ENCODE results near the gene LLGL2. TPM values are rescaled to one million over a fixed set of nuclear protein-coding genes. Genes with fewer than 3 reads are reported as not detected.
A peak's percentile ranks its signal among the peaks of the same experiment; 100 is the strongest.

Gene LLGL2
- total RNA-seq, 1 donor from 2014 or later = 3.6 TPM

- intact Hi-C loops (cut with DNase I) = no loop called here
- ATAC-seq (ENCODE audit: poor library complexity) (no peak), DNase-seq (no peak)
Measured at GRCh38 chr17:75539967-75540729, 14.7 kb downstream of the LLGL2 start.

GRCh38 chr17:75540923-75541503 lies 15.5 kb downstream of the LLGL2 start:
- DNase-seq (no peak), ATAC-seq (ENCODE audit: poor library complexity) (no peak)
- intact Hi-C loops (cut with DNase I) = no loop called here

- intact Hi-C loops (cut with DNase I) = no loop called here
- ATAC-seq (ENCODE audit: poor library complexity) (no peak), DNase-seq (no peak)
Measured at GRCh38 chr17:75542229-75542628, 16.7 kb downstream of the LLGL2 start.

DNA sequence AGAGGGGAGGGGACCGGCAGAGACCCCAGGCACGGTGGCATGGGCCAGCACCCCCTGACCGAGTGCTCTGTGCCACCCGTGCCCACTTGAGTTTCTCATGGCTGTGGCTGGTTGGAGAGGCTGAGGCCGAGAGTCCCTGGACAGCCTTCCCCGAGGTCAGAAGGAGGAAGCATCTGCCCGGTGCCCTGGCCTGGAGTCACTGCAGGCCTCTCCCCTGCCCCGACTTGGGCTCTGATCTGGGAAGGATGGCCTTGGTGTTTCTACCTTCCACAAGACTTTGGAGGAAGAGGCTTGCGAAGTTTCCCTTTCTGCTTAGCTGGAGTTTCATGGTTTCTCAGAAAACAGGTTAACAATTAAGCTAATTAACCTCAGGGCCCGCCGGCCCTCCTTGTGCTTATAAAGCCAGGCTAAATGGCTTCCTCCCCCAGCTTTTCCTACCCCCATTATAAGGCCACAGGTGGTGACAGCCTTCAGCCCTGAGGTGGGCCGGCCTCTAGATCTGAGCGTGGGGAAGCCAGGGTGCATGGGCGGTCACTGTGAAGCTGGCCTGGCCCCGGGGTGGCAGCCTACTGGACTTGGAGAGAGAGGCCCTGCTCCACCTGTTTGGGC lies 17.3 kb downstream of the LLGL2 start:
- ATAC-seq (ENCODE audit: poor library complexity) (no peak), DNase-seq (no peak)
- intact Hi-C loops (cut with DNase I) = no loop called here

GRCh38 chr17:75544250-75544649 lies 18.8 kb downstream of the LLGL2 start:
- intact Hi-C loops (cut with DNase I) = no loop called here
- ATAC-seq (ENCODE audit: poor library complexity) (no peak), DNase-seq (no peak)

DNA sequence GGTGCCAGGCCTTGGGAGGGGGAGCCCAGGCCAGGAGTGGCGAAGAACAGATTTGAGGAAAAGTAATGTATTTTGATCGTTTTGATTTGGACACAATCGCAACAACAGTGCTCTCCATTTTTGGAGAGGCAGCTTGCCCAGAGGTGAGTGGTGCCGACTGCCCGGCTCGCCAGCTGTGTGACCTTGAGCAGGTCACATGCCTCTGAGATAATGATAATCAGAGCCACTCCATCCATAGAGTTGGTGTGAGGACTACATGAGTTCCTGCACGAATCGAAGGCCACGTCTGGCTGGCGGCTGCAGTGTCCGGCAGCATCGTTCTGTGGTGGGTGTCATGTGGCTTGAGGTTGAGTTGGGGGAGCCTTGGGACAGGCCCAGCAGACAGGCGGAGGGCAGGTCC lies 20.7 kb downstream of the LLGL2 start:
- intact Hi-C loops (cut with DNase I) = no loop called here
- DNase-seq = no peak
- no peak for ATAC-seq (ENCODE audit: poor library complexity)

GRCh38 chr17:75547091-75547490 lies 21.6 kb downstream of the LLGL2 start:
- ATAC-seq (ENCODE audit: poor library complexity) (no peak), DNase-seq (no peak)
- intact Hi-C loops (cut with DNase I) = no loop called here

GRCh38 chr17:75548813-75549212 lies 23.3 kb downstream of the LLGL2 start:
- DNase-seq (no peak), ATAC-seq (ENCODE audit: poor library complexity) (no peak)
- intact Hi-C loops (cut with DNase I) = no loop called here

GRCh38 chr17:75549246-75550138 lies 24.0 kb downstream of the LLGL2 start:
- no peak for DNase-seq
- peak; percentile 69 for ATAC-seq (ENCODE audit: poor library complexity)
- intact Hi-C loops (cut with DNase I) = no loop called here

GRCh38 chr17:75550139-75550465 lies 24.6 kb downstream of the LLGL2 start:
- no peak for DNase-seq
- intact Hi-C loops (cut with DNase I) = no loop called here
- ATAC-seq (ENCODE audit: poor library complexity) = no peak

- DNase-seq (no peak), ATAC-seq (ENCODE audit: poor library complexity) (no peak)
- intact Hi-C loops (cut with DNase I) = no loop called here
Measured at GRCh38 chr17:75551266-75551665, 25.8 kb downstream of the LLGL2 start.

DNA sequence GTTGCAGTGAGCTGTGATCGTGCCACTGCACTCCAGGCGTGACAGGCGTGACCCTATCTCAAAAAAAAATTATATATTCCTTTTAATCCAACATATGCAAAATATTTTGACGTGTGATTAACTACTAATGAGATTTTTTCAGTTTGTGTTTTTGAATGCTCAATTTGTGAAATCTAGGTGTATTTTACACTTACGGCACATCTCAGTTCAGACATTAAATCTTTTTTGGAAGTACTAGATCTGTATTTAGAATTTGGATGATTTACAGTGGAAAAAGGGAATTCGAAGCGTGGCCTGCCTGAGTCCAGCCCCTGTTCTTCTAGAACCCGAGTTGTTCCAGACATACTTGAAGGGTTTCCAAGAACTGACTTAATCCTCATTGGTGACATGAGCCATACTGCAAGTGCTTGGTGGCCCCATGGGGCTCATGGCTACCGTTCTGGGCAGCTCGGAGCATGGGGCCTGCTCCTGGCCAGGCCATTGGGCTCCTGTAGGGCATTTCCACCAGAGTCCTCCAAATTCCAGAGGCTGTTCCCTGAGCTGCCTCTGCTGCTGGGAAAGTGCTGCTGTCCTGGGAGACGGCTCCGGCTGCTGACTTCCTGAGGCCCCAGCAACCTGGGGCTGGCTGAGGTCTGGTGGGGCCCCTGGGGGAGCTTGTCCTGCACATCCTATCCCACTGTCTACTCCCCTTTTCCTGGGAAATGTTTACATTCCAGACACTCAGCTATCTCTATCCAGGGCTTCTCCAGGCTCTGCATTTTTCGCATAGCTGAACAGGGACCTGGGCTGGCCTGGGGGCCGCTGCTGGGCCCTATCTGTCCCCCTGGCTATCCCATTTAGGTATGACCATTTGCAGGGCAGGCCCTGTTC lies 27.2 kb downstream of the LLGL2 start:
- intact Hi-C loops (cut with DNase I) = no loop called here
- DNase-seq (no peak), ATAC-seq (ENCODE audit: poor library complexity) (no peak)

DNA sequence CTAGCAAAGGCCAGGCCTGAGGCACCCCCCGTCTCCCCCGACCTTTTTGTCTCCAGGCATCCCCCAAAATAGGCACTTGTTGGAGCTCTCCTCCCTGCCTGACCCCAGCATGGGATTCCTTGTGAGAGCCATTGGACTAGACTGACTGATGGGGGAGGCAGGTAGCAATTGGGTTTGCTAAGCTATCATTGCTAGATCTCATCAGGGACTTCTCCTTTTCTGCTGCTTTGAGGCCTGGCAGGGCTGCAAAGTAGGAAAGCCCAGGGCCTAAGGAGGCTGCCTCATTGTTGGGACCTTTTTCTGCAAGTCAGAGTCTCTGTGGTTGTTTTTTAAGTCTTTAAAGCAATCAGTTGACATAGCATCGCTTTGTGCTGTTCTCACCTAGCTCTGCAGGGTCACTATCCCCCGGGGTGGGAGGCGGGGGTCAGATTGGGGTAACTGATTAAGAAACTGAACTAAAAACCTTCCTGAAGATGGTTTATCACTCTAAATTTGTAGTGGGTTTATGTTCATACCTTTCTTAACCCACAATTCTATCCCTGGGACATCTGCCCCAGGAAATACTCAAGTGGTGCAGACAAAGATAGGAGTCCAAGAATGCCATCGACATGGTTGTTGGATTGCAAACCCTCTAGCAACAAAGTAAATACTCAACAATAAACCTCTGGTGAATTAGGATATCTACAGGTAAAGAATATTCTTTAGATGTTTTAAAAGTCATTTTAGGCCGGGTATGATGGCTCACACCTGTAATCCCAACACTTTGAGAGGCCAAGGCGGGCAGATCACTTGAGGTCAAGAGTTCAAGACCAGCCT lies 28.0 kb downstream of the LLGL2 start:
- intact Hi-C loops (cut with DNase I) = no loop called here
- no peak for ATAC-seq (ENCODE audit: poor library complexity)

DNA sequence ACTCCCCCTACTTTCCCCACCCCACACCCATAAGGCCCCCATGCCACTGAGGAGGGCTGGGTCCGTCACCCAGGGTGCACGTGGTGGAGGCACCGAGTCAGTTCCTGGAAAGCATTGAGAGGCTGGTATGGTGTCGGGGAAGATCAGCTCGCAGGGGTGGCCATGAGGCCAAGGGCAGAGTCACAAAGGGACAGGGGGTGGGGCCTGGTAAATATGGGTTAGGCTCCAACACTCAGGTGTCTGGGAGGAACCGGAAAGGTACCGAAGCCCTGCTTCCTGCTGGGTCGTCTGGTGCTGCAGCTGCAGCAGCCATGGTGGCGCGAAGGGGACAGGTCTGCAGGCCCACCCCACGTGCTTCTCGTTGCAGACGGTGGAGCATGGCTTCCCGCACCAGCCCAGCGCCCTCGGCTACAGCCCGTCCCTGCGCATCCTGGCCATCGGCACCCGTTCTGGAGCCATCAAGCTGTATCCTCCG lies 30.2 kb downstream of the LLGL2 start:
- DNase-seq (no peak), ATAC-seq (ENCODE audit: poor library complexity) (no peak)
- intact Hi-C loops (cut with DNase I) = no loop called here

More for the DNA sequence above, 28.0 kb downstream of the LLGL2 start:
- DNase-seq = no peak

GRCh38 chr17:75557075-75557851 lies 31.8 kb downstream of the LLGL2 start:
- DNase-seq (no peak), ATAC-seq (ENCODE audit: poor library complexity) (peak; percentile 53)
- intact Hi-C loops (cut with DNase I) = no loop called here

DNA sequence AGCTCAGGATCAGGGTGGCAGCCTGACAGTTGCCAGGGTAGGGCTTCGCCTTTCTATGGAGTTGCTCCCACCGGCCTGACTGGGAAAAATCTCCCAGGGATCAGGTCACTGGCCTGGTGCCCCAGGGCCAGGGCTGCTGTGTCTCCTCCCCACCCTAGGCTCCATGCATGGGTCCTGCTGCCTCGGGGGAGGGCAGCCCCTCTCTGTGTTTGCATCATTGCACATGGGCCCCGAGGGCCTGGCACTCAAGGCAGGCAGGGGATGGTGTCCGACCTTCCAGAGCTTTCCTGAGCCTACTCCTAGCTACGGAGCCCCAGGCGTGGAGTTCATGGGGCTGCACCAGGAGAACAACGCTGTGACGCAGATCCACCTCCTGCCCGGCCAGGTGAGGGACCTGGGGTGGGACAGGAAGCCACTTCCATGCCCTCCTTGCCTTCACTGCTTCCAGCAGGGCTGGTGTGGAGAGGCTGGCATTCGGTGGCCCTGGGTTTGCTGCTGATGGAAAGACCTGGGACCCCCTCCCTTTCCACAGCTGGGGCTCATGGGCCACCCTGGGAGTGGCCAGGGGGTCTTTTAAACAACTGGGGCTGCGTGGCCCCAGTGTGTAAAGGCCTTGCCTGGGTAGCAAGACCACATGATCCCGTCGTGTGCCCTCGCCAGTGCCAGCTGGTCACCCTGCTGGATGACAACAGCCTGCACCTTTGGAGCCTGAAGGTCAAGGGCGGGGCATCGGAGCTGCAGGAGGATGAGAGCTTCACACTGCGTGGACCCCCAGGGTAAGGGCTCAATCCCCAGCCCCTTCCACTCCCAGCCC lies 32.6 kb downstream of the LLGL2 start:
- intact Hi-C loops (cut with DNase I) = no loop called here
- ATAC-seq (ENCODE audit: poor library complexity) = peak; percentile 23
- DNase-seq = no peak

Data from Right ventricle myocardium superior (tissue), 1 donor.